Bone marrow (tissue), 2 donors: Measurements from ENCODE around the gene DNAJB2.
A peak's percentile ranks its signal among the peaks of the same experiment; 100 is the strongest.
"Not testable (repeated sequence)": the region's sequence is repeated elsewhere in the genome, so short reads cannot be mapped to it uniquely, and the experiment has no call there.

Experiments used
- DNase-seq, 2 donors: peaks; one replicate each; lab custom pipeline; 2025; lab: John Stamatoyannopoulos, UW

Gene DNAJB2

DNA sequence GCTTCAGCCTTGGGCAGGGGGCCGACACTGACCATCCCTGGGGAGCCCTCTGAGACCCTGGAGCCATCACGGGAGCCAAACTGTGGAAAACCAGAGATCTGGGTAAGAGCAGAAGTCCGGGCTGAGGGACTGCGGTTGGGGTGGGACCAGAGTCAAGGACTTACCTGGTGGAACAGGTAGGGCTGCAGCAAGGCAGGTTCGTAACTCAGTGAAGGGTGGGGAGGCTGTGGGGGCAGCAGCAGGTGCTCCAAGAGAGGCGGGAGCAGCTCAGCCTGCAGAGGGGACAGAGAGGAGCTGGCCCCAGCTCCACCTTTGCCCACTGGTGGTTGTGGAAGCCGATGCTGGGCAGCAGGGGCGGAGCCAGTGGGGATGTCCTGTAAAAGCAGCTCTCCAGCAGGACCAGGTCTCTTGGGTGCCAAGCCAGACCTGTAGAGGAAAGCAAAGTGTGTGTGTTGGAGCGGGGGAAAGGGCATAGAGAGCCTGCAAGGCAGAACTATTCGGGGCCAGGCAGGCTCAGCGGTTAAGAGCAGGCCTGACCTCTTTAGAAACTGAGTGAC lies 23.3 kb downstream of the DNAJB2 start:
- no peak for DNase-seq

DNA sequence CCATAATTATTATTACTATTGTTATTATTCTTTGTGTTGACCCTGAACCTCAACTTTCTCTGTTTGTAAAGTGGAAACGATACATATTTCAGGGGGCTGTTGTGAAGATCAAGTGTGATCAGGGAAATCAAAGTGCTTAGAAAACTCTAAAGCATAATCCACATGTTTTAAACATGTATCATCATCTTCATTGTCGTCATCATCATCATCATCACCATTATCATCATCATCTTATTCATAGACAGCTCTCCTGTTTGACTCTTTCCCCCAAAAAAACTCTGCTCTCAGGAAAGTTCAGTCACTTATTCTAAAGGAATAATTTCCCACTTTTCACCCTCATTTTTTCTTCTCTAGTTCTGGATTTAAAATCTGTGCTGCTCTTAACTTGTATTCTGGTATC lies 25.1 kb downstream of the DNAJB2 start:
- no peak for DNase-seq

DNA sequence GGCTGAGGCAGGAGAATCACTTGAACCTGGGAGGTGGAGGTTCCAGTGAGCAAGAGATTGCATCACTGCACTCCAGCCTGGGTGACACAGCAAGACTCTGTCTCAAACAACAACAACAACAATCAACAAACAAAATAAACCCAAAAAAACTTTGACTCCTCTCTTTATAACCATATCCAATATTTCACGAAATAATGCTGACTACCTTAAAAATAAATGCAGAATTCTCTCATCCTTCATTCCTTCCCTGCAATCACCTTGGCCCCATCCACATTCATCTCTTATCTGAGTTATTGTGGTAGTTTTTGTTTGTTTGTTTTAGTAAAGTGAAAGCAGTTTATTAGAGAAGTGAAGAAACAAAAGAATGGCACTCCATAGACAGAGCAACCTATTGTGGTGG lies 26.9 kb downstream of the DNAJB2 start:
- DNase-seq, result no peak

DNA sequence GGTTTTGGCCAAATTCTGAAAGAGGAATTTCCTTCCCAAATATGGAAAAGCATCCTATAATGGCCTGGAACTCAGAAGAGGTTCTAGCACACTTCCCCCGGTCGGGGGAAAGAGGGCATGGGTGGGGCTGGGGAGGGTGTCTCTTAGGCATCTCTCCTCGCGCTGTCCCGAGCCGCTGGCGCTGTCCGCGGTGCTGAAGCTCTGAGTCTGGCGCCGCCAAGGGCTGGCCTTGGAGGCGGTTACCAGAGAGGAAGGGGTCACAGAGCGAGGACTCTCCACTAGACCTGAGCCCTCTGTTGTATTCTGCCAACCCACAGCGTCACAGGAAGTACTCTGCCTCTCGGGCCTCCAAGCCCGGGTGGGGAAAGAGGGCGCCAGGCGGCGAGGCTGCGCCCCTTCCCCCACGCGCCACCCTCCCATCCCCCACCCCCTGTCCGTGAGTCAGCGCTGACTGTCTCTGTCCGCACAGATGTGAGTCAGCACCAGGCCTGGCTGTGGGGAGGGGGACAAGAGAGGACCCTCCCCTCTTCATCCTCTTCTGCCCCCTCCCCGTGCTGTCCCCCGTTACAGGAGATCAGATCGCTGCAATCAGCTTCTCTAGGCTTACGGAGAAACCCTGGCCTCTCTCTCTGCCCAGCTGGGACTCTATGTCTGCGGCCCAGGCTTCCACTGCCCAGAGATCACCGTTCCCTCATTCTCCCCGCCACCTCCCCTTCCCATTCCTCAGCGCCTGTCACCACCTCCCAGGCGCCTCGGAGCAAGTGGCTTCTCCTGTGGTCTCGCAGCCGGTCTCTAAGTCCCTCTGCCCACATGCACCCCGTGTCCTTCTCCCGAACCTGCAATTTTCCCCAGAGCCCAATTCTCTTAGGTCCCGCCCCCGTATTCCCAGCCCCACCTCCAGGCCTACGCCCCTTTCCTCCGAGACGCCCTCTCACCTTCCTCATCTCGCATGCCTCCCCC lies 29.3 kb downstream of the DNAJB2 start:
- DNase-seq, result peak; percentile 12 to 43

DNA sequence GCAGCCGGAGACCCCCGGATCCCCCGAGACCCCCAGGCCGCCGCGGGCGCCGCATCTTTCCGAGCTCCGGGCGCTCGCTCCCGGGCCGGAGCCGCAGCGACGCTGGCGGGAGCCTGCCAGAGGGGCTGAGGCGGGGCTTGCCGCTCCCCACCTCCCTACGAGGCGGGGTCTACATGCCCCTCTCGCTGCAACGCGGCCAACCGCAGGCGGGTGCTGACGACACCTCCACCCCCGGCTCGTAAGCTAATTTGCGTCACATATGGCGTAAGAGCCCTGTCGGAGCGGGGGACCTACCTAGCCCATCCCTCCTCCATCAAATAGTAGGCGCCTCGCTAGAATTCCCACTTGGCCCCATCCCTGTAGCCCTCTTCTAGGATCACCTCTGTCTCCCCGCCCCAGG lies 30.1 kb downstream of the DNAJB2 start, which contains the start of gene PTPRN:
PTPRN (minus strand) TSS at position 124 of the 400 bp plus-strand sequence; CDS start at position 55, 69 bp downstream.
- DNase-seq, result no peak

DNA sequence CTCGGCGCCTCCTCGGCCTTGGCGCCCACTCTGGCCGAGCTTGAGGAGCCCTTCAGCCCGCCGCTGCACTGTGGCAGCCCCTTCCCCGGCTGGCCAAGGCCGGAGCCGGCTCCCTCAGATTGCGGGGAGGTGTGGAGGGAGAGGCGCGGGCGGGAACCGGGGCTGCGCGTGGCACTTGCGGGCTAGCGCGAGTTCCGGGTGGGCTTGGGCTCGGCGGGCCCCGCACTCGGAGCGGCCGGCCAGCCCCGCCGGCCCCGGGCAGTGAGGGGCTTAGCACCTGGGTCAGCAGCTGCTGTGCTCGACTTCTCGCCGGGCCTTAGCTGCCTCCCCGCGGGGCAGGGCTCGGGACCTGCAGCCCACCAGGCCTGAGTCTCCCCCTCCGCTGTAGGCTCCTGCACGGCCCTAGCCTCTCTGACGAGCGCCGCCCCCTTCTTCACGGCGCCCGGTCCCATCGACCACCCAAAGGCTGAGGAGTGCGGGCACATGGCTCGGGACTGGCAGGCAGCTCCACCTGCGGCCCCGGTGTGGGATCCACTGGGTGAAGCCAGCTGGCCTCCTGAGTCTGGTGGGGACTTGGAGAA lies 33.6 kb downstream of the DNAJB2 start:
- not testable (repeated sequence) for DNase-seq

DNA sequence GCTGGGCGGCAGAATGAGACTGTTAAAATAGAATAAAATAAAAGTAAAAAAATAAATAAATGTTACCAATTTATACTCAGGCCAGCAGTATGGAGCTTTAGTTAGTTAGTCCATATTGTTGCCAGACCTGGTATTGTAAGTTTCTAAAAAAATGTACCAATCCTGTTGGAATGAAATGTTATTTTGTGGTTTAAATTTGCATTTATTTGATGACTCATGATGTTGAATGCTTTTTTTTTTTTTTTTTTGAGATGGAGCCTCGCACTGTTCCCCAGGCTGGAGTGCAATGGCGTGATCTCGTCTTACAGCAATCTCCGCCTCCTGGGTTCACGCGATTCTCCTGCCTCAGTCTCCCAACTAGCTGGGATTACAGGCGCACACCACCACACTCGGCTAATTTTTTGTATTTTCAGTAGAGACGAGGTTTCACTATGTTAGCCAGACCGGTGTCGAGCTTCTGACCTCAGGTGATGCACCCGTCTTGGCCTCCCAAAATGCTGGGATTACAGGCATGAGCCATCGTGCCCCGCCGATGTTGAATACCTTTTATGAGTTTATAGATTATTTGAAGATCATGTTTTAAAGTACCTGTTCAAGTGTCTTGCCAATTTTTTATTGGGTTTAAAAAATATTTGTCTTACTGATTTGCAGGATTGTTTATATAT lies 35.8 kb downstream of the DNAJB2 start:
- DNase-seq, result no peak

DNA sequence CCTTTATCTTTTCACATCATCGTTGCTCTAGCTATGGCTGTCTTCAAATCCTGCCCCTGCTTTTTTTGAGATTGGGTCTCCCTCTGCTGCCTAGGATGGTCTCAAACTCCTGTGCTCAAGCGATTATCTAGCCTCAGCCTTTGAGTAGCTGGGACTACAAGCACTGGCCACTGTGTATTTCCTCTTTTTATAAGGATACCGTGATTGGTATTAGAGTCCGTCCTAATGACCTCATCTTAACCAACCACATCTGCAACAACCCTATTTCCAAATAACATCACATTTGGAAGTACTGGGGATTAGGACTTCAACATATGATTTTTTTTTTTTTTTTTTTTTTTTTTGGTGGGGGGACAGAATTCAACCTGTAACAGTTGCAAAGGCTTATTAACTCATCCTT lies 44.3 kb downstream of the DNAJB2 start:
- no peak for DNase-seq

DNA sequence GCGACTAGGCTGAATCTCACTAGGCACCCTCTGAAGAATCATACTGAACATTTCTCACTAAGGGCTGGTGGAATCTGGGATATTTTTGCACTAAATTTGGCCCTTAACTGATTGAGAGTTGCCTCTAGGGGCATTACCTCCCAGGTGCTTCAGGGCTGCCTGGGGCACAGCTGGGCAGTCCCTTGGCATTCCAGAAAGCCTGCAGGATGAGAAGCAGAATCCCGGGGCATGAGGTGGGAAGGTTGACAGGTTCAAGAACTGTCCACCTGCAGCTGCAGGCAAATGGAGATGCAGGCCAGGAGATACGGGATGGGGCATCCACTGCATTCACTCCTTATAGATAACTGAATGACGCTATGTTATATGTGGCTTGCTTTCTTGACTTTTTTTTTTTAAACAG lies 46.0 kb downstream of the DNAJB2 start:
- no peak for DNase-seq

DNA sequence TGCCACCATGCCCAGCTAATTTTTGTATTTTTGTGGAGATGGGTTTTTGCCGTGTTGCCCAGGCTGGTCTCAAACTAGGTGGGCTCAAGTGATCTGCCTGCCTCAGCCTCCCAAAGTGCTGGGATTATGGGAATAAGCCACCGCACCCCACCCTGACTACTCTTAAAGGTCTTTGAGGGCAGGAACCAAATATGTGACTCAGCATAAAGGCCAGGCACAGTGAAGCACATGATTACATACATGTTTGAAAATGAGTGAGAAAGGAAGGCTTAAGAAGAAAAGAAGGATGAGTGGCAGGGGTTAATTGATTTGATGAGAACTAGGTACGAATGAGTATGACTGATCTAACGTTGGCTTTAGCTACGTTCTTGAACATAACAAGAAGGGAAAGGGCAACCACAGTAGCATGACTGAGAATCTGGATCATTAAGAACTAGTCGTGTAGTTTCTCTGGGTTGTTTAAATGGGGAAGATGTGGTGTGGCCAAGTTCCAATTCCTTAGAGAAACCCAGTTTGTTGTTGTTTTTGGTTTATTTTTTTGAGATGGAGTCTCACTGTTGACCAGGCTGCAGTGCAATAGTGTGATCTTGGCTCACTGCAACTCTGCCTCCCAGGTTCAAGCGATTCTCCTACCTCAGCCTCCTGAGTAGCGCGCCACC lies 46.6 kb downstream of the DNAJB2 start:
- DNase-seq, result no peak

DNA sequence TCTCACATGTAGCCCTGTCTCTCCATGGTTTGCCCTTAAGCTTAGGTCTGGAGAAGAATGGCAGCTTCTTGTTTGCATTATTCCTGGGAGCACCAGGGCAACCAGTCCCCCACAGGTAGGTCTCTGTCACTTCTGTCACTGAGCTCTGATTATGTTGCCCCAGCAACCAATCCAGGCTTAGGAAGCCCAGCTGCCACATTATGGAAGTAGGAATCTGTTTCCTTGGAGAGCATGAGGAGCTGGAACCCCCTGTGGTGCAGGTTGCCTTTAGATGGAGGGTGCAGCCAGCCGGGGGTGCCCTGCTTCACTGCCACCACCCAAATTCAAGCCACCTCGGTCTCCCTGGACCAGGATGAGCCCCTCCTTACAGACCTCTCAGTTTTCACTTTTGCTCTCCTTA lies 48.6 kb downstream of the DNAJB2 start:
- DNase-seq, result no peak

DNA sequence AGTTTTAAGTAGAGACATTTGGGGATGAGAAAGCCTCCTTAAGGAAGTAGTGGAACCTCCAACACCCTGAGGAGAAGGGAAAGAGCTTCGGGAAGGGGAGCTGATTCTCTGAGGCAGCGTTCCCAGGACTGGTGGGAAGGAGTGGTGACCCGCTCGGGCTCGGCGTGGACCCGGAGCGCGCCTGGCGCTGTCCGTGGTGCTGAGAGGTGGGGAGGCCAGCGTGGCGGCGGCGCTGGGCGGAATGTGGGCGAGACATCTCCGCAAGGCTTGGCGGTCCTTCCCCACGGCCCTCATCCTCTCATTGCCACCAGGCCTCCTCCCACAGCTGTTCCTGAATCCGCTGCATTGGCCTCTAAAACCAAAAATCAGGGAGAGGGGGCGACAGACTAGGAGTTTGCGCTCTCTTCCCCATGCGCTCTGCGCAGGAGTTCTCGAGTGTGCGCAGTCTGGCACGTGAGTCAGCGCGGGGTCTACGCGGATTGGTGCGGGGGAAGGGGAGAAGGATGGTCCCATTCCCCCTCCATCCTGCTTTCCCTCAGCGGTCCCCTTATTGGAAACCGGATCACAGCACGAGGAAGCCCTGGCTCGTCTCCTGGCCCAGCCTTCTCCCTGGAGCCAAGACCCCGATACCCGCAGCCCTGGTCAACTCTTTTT lies 52.5 kb downstream of the DNAJB2 start:
- DNase-seq, result no peak

DNA sequence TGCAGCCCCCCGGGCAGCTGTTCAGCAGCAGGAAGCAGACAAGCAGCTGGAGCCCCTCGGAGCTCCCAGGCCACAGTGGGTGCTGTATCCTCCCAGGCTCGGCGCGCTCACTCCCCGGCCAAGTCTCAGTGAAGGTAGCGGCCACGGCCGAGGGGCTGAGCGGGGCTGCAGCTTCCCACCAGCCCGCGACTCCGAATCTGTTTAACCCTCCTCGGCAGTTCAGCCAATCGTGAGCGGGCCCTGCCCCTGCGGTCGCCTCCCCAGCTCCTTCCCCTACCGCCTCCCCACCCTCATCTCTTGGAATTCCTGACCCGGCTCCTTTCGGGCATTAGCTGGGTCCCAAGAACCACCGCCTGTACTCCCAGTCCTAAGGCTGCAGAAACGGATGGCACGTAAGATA lies 53.4 kb downstream of the DNAJB2 start, which contains the start of gene RESP18:
RESP18 (minus strand) TSS at position 203 of the 400 bp plus-strand sequence.
- no peak for DNase-seq

DNA sequence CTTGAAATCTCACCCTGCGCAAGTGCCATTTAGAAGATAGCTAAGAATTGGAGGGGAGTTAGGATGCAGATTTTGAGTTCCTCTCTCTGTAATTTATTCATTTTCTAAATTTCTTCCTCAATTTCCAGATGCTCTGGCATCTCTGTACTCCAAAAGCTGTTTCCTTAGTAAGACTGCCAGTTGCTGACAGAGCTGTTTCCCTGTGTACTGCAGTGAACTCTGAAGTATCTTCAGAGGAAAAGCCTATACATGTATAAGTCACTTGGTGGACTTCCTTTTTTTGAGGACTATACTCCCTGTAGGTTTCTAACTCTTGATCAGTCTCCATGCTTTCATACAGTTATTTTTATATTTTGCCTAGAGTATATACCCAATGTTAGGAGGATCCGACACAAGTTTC lies 54.9 kb downstream of the DNAJB2 start:
- DNase-seq, result no peak

DNA sequence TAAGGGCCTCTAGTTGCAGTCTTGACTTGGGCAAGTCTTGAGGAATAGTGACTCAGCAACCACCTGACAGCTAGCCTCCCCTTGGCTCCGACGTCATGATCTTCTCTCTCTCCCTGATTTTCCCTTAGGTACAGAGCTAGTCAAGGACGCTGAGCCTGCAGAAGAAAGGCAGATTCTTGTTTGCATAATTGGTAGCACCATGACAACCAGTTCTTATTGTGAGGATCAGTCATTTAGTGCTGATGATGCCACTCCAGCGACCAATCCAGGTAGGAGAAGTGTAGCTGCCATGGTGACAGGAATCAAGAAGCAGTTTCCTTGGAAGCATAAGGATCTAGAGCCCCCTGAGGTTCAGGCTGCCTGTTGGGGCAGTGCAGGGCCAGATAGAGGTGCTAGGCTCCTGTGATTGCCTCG lies 56.2 kb downstream of the DNAJB2 start:
- DNase-seq, result no peak
